HK-2 (cell line): ENCODE results near the gene ANKRD61.
"Not testable (repeated sequence)": the region's sequence is repeated elsewhere in the genome, so short reads cannot be mapped to it uniquely, and the experiment has no call there.

ENCODE experiments used
- DNase-seq: peaks from one replicate; pipeline ENCODE4 v3.0.0-alpha.2; 2018; ENCODE audit not compliant: unreplicated experiment

ANKRD61 gene

GRCh38 chr7:6030988-6031387, at the start of gene ANKRD61:
TSS of gene ANKRD61 (plus strand) at chr7:6031376. CDS start at chr7:6031376, 0 bp downstream.
- DNase-seq, result no peak

- DNase-seq, result not testable (repeated sequence)
These were observed 44.1 kb upstream of the ANKRD61 start for GRCh38 chr7:5987061-5987460.

GRCh38 chr7:5997210-5997808, 33.9 kb upstream of the ANKRD61 start:
- DNase-seq, result peak; percentile 25

GRCh38 chr7:6007386-6007785, 23.8 kb upstream of the ANKRD61 start:
- no peak for DNase-seq

- DNase-seq, result peak; percentile 28
These were observed 23.2 kb upstream of the ANKRD61 start for GRCh38 chr7:6007835-6008590.

GRCh38 chr7:6008668-6009611, 22.2 kb upstream of the ANKRD61 start, which contains the start of the genes AIMP2 and PMS2:
TSS of gene AIMP2 (plus strand) at chr7:6009272. CDS start at chr7:6009364, 92 bp downstream.
TSS of gene PMS2 (minus strand) at chr7:6009049. CDS start at chr7:6009019, 30 bp downstream.
- DNase-seq, result peak; percentile 98

- DNase-seq, result not testable (repeated sequence)
These were observed 20.8 kb upstream of the ANKRD61 start for GRCh38 chr7:6010370-6010769.

GRCh38 chr7:6011541-6011940, 19.6 kb upstream of the ANKRD61 start:
- no peak for DNase-seq

- no peak for DNase-seq
These were observed 18.6 kb upstream of the ANKRD61 start for GRCh38 chr7:6012355-6013104.

- no peak for DNase-seq
These were observed 15.1 kb upstream of the ANKRD61 start for GRCh38 chr7:6015917-6016652.

GRCh38 chr7:6016653-6016966, 14.6 kb upstream of the ANKRD61 start:
- no peak for DNase-seq

- no peak for DNase-seq
These were observed 10.5 kb upstream of the ANKRD61 start for GRCh38 chr7:6020371-6021286.

GRCh38 chr7:6022707-6023106, 8.5 kb upstream of the ANKRD61 start:
- no peak for DNase-seq

GRCh38 chr7:6023974-6024435, 7.2 kb upstream of the ANKRD61 start:
- no peak for DNase-seq

GRCh38 chr7:6026011-6026819, 5.0 kb upstream of the ANKRD61 start:
- peak; percentile 59 for DNase-seq

GRCh38 chr7:6026820-6027311, 4.3 kb upstream of the ANKRD61 start:
- no peak for DNase-seq

GRCh38 chr7:6027806-6028365, 3.3 kb upstream of the ANKRD61 start:
- DNase-seq, result no peak

- no peak for DNase-seq
These were observed 2.6 kb upstream of the ANKRD61 start for GRCh38 chr7:6028563-6028962.
